D721Med (cell line): ENCODE data around the gene DYNLT1.
"Not testable (repeated sequence)": the region's sequence is repeated elsewhere in the genome, so short reads cannot be mapped to it uniquely, and the experiment has no call there.

Experiments used
- DNase-seq: peaks from one replicate; pipeline ENCODE4 v3.0.0; 2011; ENCODE audit warnings: low spot score; ENCODE audit not compliant: insufficient read length
- FAIRE-seq: peaks from 2 replicates; lab custom pipeline; 2011; peaks lifted over from hg19 to GRCh38; lab: Jason Lieb, UNC
- TF ChIP-seq, protein P1 (sequence below): IDR thresholded peaks from 2 replicates; pipeline ENCODE4 v1.5.1; 2012; ENCODE audit warnings: mild to moderate bottlenecking, control low read depth; ENCODE audit not compliant: insufficient read depth; ENCODE audit errors: missing control alignments

DYNLT1 gene

DNA sequence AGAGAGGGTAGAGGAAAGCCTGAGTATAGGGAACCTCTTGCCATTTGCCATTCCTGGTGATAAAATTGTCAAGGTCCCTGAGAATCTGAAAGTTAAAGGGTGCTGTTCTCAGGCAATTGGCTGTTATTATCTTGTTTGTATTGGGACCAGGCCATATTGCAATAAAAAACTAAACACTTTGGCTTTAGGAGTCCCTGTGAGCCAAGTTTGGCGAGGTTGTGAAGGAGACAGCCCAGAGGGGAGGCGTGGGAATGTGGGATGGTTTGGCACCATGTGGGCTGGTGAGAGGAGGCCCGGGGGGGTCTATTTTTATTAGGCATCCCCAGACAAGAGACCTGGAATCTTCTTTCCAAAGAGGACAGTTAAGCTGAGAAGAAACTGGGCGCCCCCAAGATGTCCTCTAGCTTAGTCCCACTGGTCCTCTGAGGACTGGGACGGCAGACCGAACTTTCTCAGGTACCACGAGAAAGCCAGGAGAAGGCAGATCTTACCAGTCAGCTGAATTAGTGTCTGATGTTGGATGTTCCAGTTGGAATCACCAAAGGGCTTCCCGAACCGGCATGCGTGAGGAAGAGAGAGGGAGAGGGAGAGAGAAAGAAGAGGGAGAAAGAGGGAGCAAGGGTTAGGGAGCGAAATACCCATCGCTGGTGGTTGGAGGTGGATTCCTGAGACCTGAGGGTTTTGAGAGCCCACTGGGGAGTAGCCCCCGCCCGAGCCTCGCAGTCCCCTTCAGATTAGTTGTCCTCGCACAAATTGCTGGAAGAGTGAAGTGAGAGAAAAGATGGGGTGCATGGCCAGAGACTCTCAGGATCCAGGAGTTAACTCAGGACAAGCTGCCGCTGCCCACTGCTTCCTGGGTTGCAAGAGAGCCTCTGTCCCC is 24.4 kb downstream of the DYNLT1 start:
- TF ChIP-seq, protein P1, sequence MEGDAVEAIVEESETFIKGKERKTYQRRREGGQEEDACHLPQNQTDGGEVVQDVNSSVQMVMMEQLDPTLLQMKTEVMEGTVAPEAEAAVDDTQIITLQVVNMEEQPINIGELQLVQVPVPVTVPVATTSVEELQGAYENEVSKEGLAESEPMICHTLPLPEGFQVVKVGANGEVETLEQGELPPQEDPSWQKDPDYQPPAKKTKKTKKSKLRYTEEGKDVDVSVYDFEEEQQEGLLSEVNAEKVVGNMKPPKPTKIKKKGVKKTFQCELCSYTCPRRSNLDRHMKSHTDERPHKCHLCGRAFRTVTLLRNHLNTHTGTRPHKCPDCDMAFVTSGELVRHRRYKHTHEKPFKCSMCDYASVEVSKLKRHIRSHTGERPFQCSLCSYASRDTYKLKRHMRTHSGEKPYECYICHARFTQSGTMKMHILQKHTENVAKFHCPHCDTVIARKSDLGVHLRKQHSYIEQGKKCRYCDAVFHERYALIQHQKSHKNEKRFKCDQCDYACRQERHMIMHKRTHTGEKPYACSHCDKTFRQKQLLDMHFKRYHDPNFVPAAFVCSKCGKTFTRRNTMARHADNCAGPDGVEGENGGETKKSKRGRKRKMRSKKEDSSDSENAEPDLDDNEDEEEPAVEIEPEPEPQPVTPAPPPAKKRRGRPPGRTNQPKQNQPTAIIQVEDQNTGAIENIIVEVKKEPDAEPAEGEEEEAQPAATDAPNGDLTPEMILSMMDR = no peak
- FAIRE-seq (no peak), DNase-seq (no peak)

DNA sequence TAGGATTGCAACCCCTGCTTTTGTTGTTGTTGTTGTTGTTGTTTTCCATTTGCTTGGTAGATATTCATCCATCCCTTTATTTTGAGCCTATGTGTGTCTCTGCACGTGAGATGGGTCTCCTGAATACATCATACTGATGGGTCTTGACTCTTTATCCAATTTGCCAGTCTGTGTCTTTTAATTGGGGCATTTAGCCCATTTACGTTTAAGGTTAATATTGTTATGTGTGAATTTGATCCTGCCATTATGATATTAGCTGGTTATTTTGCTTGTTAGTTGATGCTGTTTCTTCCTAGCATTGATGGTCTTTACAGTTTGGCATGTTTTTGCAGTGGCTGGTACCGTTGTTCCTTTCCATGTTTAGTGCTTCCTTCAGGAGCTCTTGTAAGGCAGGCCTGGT is 26.3 kb downstream of the DYNLT1 start:
- not testable (repeated sequence) for FAIRE-seq

DNA sequence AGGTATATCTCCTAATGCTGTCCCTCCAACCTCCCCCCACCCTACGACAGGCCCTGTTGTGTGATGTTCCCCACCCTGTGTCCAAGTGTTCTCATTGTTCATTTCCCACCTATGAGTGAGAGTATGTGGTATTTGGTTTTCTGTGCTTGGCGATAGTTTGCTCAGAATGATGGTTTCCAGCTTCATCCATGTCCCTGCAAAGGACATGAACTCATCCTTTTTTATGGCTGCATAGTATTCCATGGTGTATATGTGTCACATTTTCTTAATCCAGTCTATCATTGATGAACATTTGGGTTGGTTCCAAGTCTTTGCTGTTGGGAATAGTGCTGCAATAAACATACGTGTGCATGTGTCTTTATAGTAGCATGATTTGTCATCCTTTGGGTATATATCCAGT is 29.9 kb downstream of the DYNLT1 start:
- FAIRE-seq = not testable (repeated sequence)

More for the DNA sequence above, 26.3 kb downstream of the DYNLT1 start:
- DNase-seq = not testable (repeated sequence)

DNA sequence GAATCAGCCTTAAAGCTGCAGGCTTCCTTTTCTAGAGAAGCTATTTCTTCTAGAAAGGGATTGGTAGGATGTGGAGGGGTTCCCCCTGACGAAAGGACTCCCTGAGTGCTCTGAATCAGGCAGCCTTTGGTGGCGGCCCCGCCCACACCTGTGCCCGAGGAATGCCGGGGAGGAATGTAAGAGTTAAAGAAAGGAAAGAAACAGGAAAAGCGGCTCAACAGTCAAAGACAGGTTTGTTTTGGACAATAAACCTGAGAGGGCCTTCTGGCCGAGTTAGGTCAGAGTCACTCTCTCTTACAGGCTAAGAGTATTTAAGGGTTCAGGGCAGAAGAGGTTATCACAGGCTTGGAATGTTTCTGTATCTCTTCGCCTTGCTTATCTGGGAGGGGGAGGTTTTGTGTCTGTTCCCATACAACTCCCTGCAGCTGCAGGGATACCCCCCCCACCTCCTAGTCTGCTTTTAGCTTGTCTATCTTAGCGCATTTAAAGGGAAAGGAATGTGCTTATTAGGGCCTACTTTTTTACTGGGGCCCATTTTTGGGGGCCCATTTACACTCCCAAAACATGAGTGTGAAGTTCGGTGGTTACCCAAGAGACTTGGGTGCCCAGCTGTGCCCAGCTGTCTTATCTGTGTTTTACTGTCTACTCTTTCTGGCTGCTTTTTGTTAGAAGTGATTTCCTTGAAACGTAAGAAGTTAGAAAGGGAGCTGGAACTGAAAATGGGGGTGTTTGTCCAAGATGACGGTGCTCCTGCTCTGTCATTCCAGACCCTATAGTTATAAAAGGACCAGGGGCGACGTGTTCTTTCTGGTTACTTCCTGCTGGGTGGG is 32.8 kb downstream of the DYNLT1 start:
- FAIRE-seq (no peak), DNase-seq (no peak)
- TF ChIP-seq, protein P1 = no peak

More for the DNA sequence above, 29.9 kb downstream of the DYNLT1 start:
- not testable (repeated sequence) for DNase-seq

DNA sequence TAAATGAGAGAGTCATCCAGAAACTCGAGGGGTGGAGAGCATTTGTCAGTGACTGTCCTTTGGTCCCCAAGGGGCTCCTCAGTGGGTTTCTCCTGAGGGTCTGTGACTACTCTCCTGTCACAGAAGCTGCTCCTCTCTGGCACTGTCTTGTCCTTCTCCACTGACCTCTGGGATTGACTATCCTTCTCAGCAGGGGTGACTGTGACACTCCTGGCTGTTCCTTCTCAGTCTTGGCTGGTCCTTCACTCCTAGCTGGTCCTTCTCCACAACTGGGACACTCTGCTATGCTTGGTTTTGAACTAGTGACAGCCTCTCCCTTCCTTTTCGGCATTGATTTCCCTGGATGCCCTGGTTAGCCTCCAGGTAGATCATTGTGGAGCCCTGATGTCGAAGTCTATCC is 33.5 kb downstream of the DYNLT1 start:
- DNase-seq (no peak), FAIRE-seq (no peak)
- TF ChIP-seq, protein P1 = no peak

DNA sequence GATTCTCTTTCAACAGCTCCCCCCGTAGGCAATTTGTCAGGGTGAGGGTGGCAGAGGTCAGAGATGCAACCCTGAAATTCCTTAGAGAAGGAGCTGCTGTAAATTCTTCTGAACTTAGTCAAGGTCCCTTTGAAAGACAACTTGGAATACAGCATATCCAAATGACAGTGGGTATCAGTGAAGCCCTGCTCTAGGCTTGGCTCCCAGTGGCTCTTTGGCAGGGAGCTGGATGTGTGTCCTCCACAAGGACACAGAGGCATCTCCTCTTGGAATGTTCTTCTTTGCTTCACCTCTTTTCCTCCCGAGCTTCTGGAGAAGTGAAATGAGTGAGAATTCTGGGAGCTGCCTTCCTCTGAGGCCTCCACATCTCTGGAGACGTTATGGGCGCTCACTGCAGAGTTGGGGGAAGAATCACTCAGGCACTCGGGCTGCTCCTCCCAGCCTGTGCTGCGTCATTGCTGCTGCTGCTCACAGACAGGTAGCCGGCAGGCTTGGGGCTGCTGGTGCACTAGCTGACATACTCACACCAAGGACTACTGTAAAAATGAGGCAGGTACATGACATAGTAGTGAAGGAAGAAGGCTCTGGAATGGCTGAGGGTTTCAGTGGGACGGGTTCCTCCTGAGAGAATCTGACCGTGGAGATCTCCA is 34.1 kb downstream of the DYNLT1 start:
- DNase-seq = no peak
- TF ChIP-seq, protein P1 = no peak
- FAIRE-seq = no peak

DNA sequence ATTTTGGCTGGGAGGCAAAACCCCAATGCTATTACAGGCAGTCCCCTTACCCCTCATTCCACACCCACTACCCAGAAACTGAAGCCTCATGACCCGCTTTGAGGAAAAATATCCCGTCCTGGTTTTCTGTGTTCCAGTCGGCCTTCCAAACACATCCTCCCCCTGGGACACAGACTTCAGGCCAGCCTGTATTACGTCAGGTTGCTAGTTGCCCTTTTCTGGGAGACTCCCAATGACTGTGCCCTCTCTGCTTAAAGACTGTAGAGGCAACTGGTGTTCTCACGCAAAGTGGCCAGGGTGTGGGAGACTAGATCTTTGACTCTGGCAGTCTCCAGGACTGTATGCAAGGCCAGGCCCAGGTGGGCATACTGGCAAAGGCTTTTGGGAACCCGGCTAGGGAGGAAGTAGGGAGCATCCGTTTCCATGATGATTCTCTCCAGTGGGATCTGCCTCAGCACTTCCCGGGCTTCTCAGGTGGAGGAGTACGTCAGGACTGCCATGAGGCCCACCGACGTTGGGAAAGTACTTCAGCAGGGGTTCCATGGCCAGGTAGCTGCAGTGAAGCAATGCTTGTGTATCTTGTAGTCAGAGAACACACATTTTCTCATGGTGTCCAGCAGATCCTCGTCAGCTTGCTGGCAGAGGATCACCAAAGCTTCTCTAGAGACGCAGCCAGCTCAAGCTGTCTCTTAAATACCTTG is 34.9 kb downstream of the DYNLT1 start:
- TF ChIP-seq, protein P1 = no peak
- DNase-seq (no peak), FAIRE-seq (no peak)
